HG02571 (cell line): ENCODE data around the gene RNF114.
"Not testable (repeated sequence)": the region's sequence is repeated elsewhere in the genome, so short reads cannot be mapped to it uniquely, and the experiment has no call there.

Experiments
- ATAC-seq: cut with Tn5 transposase; IDR thresholded peaks from one replicate; pipeline ENCODE4 v1.9.1; 2021; ENCODE audit warnings: mild to moderate bottlenecking, moderate library complexity; ENCODE audit not compliant: unreplicated experiment

Gene RNF114

GRCh38 chr20:49961413-49961812 lies 25.2 kb downstream of the RNF114 start:
- no peak for ATAC-seq

- ATAC-seq: no peak
Measured at GRCh38 chr20:49964964-49965780, 29.0 kb downstream of the RNF114 start.

- ATAC-seq: no peak
Measured at GRCh38 chr20:49965781-49966305, 29.6 kb downstream of the RNF114 start.

GRCh38 chr20:49966861-49967260 lies 30.7 kb downstream of the RNF114 start:
- no peak for ATAC-seq

GRCh38 chr20:49969234-49969633 lies 33.0 kb downstream of the RNF114 start:
- no peak for ATAC-seq

- no peak for ATAC-seq
Measured at GRCh38 chr20:49969946-49970345, 33.7 kb downstream of the RNF114 start.

- ATAC-seq: no peak
Measured at GRCh38 chr20:49970498-49970897, 34.3 kb downstream of the RNF114 start.

GRCh38 chr20:49973981-49974380 lies 37.8 kb downstream of the RNF114 start:
- no peak for ATAC-seq

GRCh38 chr20:49976542-49976941 lies 40.3 kb downstream of the RNF114 start:
- ATAC-seq: no peak

- ATAC-seq: not testable (repeated sequence)
Measured at GRCh38 chr20:49977740-49978139, 41.5 kb downstream of the RNF114 start.

- ATAC-seq: no peak
Measured at GRCh38 chr20:49978685-49979029, 42.5 kb downstream of the RNF114 start.

- ATAC-seq: no peak
Measured at GRCh38 chr20:49979030-49979832, 43.0 kb downstream of the RNF114 start.

GRCh38 chr20:49980140-49981008 lies 44.2 kb downstream of the RNF114 start:
- ATAC-seq: no peak

GRCh38 chr20:49981218-49982071 lies 45.2 kb downstream of the RNF114 start:
- ATAC-seq: no peak

- no peak for ATAC-seq
Measured at GRCh38 chr20:49982072-49982345, 45.8 kb downstream of the RNF114 start.

- peak; percentile 60 for ATAC-seq
Measured at GRCh38 chr20:49982346-49983122, 46.3 kb downstream of the RNF114 start, which contains the start of gene SNAI1. SNAI1 (plus strand) TSS chr20:49982980; CDS start chr20:49983060, 80 bp downstream.

GRCh38 chr20:49983123-49983847 lies 47.1 kb downstream of the RNF114 start:
- no peak for ATAC-seq

GRCh38 chr20:49983848-49984408 lies 47.7 kb downstream of the RNF114 start:
- ATAC-seq: no peak
